Measurements from ENCODE around the gene CAB39.

The CAB39 gene

GRCh38 chr2:230809015-230809414, 96.4 kb downstream of the CAB39 start:
- Mint-ChIP-seq H3K27me3 (no peaks in the 10 kb centered on the region), H3K27ac (ENCODE audit: low read depth) (peak overlapping the region; percentile 22), H3K4me3 (no peak overlapping the region), H3K36me3 (ENCODE audit: insufficient read depth) (peaks cover 31% of the 10 kb centered on the region), H3K9me3 (no peaks in the 10 kb centered on the region), H3K4me1 (peaks cover 16% of the 10 kb centered on the region)
- no peak for ATAC-seq (replicated peaks; ENCODE audit: extremely low read depth, poor library complexity, severe bottlenecking)
- DNase-seq (ENCODE audit: low spot score in 2 of 2), result no peak

- H3K27me3 Mint-ChIP-seq, result no peaks in the 10 kb centered on the region
- DNase-seq (ENCODE audit: low spot score in 2 of 2), result no peak
- no peak for ATAC-seq (replicated peaks; ENCODE audit: extremely low read depth, poor library complexity, severe bottlenecking)
- H3K4me1 Mint-ChIP-seq, result peaks cover 16% of the 10 kb centered on the region
- no peaks in the 10 kb centered on the region for H3K9me3 Mint-ChIP-seq
- peaks cover 30% of the 10 kb centered on the region for H3K36me3 Mint-ChIP-seq (ENCODE audit: insufficient read depth)
- no peak overlapping the region for H3K4me3 Mint-ChIP-seq
- H3K27ac Mint-ChIP-seq (ENCODE audit: low read depth), result no peak overlapping the region
Measured at GRCh38 chr2:230809677-230810251, 97.1 kb downstream of the CAB39 start.

DNA sequence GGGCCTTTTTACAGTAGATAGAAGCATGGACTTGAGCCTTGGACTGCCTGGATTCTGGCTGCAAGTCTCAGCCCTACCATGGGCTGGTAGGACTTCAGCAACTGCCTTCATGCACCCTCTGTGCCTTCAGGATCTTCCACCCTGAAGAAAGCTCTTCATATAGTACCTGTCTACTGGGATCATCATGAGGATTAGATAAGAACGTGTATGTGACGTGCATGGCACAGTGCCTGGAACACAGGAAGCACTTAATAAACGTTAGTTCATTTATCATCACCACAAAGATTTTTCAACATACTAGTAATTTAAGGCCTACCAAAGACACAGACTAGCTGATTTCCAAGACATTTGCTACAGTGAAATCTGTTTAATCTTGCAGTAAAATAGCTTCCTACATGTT, 98.9 kb downstream of the CAB39 start:
- peaks cover 39% of the 10 kb centered on the region for H3K36me3 Mint-ChIP-seq (ENCODE audit: insufficient read depth)
- peaks cover 11% of the 10 kb centered on the region for H3K4me1 Mint-ChIP-seq
- no peaks in the 10 kb centered on the region for H3K9me3 Mint-ChIP-seq
- H3K27me3 Mint-ChIP-seq, result no peaks in the 10 kb centered on the region
- H3K4me3 Mint-ChIP-seq, result no peak overlapping the region
- ATAC-seq (replicated peaks; ENCODE audit: extremely low read depth, poor library complexity, severe bottlenecking) (no peak), DNase-seq (ENCODE audit: low spot score in 2 of 2) (no peak)
- no peak overlapping the region for H3K27ac Mint-ChIP-seq (ENCODE audit: low read depth)

DNA sequence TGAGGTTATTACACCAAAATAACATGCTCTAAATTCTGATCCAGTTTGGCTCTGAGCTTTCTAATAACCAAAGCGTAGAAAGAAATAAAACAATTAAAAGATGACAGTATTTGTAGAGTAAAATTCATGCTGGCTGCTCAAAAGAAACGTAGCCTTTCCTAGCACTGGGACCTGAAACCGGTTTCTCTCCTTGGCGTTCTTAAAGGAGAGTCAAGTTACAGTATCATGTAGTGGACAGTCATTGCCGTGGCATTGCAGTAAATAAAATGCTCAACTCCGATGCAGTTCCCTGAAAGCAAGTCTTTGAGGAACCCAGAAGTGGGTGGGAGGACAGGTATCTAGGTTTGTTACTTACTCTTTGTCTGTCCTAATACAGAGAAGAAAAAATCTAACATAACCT, 99.4 kb downstream of the CAB39 start:
- no peak overlapping the region for H3K4me3 Mint-ChIP-seq
- ATAC-seq (replicated peaks; ENCODE audit: extremely low read depth, poor library complexity, severe bottlenecking), result no peak
- peaks cover 11% of the 10 kb centered on the region for H3K4me1 Mint-ChIP-seq
- no peak overlapping the region for H3K27ac Mint-ChIP-seq (ENCODE audit: low read depth)
- peaks cover 42% of the 10 kb centered on the region for H3K36me3 Mint-ChIP-seq (ENCODE audit: insufficient read depth)
- H3K9me3 Mint-ChIP-seq, result no peaks in the 10 kb centered on the region
- H3K27me3 Mint-ChIP-seq, result no peaks in the 10 kb centered on the region
- DNase-seq (ENCODE audit: low spot score in 2 of 2), result no peak

DNA sequence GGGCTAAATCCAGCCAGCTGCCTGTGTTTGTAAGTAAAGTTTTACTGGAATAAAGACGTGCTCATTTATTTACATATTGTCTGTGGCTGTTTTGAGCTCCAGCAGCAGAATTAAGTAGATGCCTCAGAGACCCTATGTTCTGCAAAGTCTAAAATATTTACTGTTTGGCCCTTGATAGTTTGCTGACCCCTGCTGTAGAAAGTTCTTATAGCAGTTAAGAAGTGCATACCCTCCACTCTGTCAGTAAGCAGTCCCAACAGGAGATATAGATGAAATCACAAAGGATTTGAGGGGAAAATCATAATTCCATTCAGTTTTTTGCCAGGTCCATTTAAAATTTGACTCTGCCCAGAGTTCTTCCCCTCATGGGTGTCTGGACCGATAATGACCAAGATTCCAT, 102.0 kb downstream of the CAB39 start:
- Mint-ChIP-seq H3K4me3 (no peak overlapping the region), H3K4me1 (peaks cover 11% of the 10 kb centered on the region), H3K27ac (ENCODE audit: low read depth) (no peak overlapping the region), H3K9me3 (no peaks in the 10 kb centered on the region), H3K36me3 (ENCODE audit: insufficient read depth) (peaks cover 54% of the 10 kb centered on the region), H3K27me3 (no peaks in the 10 kb centered on the region)
- DNase-seq (ENCODE audit: low spot score in 2 of 2), result no peak
- ATAC-seq (replicated peaks; ENCODE audit: extremely low read depth, poor library complexity, severe bottlenecking), result no peak

DNA sequence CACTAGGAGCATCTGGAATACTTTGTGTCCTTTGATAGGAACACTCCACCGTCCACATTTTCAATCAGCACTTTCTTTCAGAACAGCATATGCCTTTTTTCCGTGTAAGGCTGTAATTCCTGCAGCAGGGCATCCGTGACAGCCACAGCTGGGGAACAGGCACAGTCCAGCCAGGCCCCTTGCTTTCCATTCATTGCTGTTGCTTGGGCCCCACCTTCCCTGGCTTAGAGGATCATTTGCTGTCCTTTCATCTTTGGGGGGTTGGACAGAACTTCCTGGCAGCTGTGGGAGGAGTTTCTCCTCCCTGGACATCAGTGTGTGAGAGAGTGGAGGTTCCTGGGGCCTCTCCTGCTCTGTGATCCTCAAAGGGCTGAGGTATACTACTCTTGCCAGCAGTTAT, 102.4 kb downstream of the CAB39 start:
- H3K36me3 Mint-ChIP-seq (ENCODE audit: insufficient read depth), result peaks cover 54% of the 10 kb centered on the region
- H3K4me3 Mint-ChIP-seq, result no peak overlapping the region
- peak overlapping the region; percentile 16 for H3K27ac Mint-ChIP-seq (ENCODE audit: low read depth)
- no peaks in the 10 kb centered on the region for H3K27me3 Mint-ChIP-seq
- ATAC-seq (replicated peaks; ENCODE audit: extremely low read depth, poor library complexity, severe bottlenecking) (no peak), DNase-seq (ENCODE audit: low spot score in 2 of 2) (no peak)
- H3K4me1 Mint-ChIP-seq, result peaks cover 11% of the 10 kb centered on the region
- no peaks in the 10 kb centered on the region for H3K9me3 Mint-ChIP-seq

DNA sequence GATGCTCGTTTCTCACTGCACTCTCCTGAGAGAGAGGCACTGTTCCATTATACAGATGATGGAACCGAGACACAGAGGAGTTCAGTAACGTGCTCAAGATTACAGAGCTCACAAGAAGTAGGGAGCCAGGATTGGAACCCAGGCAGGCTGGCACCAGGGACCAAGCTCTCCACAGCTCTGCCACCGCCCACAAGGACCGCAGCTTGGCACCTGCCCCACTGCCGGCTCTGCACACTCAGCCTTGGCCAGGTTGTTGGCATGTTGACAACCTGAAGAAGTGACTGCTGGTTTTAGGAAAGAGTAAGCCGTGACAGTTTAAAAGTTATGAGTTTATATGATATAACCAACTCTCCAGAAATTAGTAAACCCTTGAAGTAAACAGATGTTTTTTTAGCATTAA, 104.1 kb downstream of the CAB39 start:
- H3K36me3 Mint-ChIP-seq (ENCODE audit: insufficient read depth), result peaks cover 50% of the 10 kb centered on the region

GRCh38 chr2:230819433-230819832, 106.8 kb downstream of the CAB39 start:
- Mint-ChIP-seq H3K36me3 (ENCODE audit: insufficient read depth) (peaks cover 34% of the 10 kb centered on the region), H3K4me1 (peaks cover 3% of the 10 kb centered on the region), H3K9me3 (no peaks in the 10 kb centered on the region), H3K27ac (ENCODE audit: low read depth) (no peak overlapping the region), H3K4me3 (no peak overlapping the region), H3K27me3 (peaks cover 3% of the 10 kb centered on the region)
- DNase-seq (ENCODE audit: low spot score in 2 of 2), result no peak
- ATAC-seq (replicated peaks; ENCODE audit: extremely low read depth, poor library complexity, severe bottlenecking), result no peak

More for the DNA sequence above, 104.1 kb downstream of the CAB39 start:
- no peak for ATAC-seq (replicated peaks; ENCODE audit: extremely low read depth, poor library complexity, severe bottlenecking)
- H3K27ac Mint-ChIP-seq (ENCODE audit: low read depth), result no peak overlapping the region
- no peak overlapping the region for H3K4me3 Mint-ChIP-seq
- H3K9me3 Mint-ChIP-seq, result no peaks in the 10 kb centered on the region
- peaks cover 6% of the 10 kb centered on the region for H3K4me1 Mint-ChIP-seq
- no peak for DNase-seq (ENCODE audit: low spot score in 2 of 2)
- H3K27me3 Mint-ChIP-seq, result no peaks in the 10 kb centered on the region

DNA sequence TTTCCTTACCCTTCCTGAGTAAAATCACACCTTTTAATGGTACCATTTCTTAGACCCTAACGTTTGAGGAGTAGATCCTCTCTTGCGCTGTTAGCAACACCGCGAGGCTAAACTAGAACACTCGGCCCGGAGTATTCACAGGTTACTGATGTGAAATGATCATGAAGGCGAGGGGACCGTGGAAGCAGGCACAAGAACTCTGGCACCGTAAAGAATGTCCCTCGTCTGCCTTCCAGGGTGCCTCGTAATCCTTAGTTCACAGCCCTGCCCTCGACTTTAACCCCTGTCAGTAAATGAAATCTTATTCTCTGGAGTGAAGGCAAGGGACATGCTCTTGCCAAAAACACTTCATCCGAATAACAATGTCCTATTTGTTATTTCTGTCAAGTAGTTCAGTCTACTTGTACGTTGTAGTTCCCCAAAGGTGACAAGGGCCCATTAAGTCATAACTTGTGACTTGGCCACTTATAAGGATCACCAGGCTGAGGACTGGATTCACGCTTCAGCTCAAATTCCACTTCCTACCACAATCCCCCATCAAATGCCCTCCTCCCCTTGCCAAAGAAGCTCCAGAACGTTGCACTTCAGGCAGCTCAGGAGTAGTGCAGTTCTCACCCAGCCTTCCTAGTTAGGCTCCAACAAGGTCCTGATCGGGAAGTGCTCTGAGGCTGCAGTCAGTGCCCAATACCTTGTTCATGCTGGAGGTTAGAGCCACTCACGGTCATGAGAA, 108.8 kb downstream of the CAB39 start:
- DNase-seq (ENCODE audit: low spot score in 2 of 2), result no peak
- Mint-ChIP-seq H3K4me1 (peaks cover 7% of the 10 kb centered on the region), H3K36me3 (ENCODE audit: insufficient read depth) (peaks cover 23% of the 10 kb centered on the region), H3K9me3 (no peaks in the 10 kb centered on the region), H3K27me3 (peaks cover 23% of the 10 kb centered on the region), H3K27ac (ENCODE audit: low read depth) (no peak overlapping the region), H3K4me3 (no peak overlapping the region)
- ATAC-seq (replicated peaks; ENCODE audit: extremely low read depth, poor library complexity, severe bottlenecking), result no peak

DNA sequence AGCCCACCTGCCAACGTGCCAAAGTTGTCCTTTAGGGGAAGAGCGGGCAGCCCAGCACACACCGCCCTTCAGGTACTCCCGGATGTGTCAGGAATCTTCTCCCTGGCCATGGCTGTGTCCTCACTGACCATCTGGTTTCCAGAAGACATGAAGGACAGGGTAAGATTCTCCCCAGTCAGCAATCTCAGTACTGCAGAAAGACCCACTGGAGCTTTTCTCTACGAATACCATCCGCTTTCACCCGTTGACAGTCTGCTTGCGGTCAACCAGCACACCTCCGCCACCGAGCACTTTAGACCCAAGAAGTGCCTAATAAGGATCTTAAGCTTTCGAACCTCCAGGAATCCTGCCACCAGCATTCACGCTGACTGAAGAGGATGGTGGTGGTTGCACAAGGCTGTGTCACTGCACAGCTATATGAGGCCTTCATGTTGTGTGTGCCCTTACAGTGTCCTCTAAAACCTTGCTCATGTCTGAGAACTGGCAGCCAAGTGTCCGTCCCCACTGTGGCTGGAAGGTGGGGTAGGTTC, 109.4 kb downstream of the CAB39 start:
- Mint-ChIP-seq H3K27ac (ENCODE audit: low read depth) (no peak overlapping the region), H3K4me1 (peaks cover 7% of the 10 kb centered on the region), H3K36me3 (ENCODE audit: insufficient read depth) (peaks cover 20% of the 10 kb centered on the region), H3K4me3 (no peak overlapping the region), H3K27me3 (peaks cover 29% of the 10 kb centered on the region), H3K9me3 (no peaks in the 10 kb centered on the region)
- DNase-seq (ENCODE audit: low spot score in 2 of 2), result no peak
- ATAC-seq (replicated peaks; ENCODE audit: extremely low read depth, poor library complexity, severe bottlenecking), result no peak

DNA sequence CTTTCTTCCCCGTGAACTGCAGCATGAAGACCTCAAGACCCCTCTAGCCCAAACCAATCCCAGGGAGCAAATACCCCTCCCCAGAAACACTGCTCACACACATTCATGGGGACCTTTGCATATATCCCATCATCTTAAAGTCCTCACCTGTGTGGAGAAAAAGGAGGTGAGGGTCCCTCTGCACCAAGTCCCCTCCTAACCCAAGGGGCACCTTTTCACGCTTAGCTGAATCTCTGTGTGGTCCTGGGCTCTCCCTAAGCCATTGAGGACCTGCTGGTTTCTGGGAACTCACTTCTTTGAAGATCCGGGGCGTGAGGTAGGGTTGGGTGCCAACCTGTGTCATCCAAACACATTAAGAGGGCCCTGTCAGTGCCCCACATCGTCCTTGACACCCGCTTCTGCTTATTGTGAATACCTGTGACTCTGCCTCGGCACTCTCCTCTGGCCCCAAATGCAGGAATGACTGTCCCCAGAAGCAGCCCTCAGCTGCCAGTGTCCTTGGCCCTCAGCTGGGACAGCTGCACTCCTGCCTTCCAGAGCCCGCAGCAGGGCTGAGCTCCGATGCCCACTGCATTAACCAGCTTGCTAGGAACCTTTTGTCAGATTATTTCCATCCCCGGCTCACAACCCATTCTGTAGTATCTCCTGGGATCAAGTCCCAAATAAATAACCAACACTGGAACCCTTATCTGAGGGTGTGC, 110.8 kb downstream of the CAB39 start:
- DNase-seq (ENCODE audit: low spot score in 2 of 2) (no peak), ATAC-seq (replicated peaks; ENCODE audit: extremely low read depth, poor library complexity, severe bottlenecking) (no peak)
- Mint-ChIP-seq H3K4me3 (no peak overlapping the region), H3K9me3 (no peaks in the 10 kb centered on the region), H3K4me1 (peaks cover 7% of the 10 kb centered on the region), H3K36me3 (ENCODE audit: insufficient read depth) (peaks cover 15% of the 10 kb centered on the region), H3K27ac (ENCODE audit: low read depth) (no peak overlapping the region), H3K27me3 (peaks cover 38% of the 10 kb centered on the region)

DNA sequence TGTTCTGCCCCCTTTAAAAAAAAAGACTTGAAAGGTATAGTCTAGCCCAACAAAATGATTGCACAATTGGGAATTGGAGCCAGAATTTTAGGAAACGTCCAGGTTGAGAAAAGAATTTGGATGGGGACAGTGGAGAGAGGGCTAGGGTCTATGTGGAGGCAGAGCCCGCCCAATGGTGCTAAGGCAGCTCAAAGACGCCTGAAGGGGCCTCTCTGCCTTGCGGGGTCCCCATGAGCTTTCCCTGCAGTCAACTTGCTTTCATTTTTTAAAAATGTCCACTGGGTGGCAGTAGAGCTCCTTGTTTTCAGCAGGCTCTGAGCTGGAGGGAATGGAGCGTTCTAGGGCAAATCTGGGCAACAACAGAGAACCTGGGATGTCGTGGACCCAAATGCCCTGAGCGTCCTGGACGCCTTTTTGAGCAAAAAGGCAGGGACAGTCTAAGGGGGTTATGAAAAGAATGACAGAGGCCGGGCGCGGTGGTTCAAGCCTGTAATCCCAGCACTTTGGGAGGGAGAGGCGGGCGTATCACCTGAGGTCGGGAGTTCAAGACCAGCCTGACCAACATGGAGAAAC, 111.8 kb downstream of the CAB39 start:
- DNase-seq (ENCODE audit: low spot score in 2 of 2) (peak; percentile 25 to 51), ATAC-seq (replicated peaks; ENCODE audit: extremely low read depth, poor library complexity, severe bottlenecking) (peak; percentile 80)
- H3K4me1 Mint-ChIP-seq, result peaks cover 7% of the 10 kb centered on the region
- peaks cover 10% of the 10 kb centered on the region for H3K36me3 Mint-ChIP-seq (ENCODE audit: insufficient read depth)
- H3K9me3 Mint-ChIP-seq, result no peaks in the 10 kb centered on the region
- H3K4me3 Mint-ChIP-seq, result no peak overlapping the region
- H3K27ac Mint-ChIP-seq (ENCODE audit: low read depth), result no peak overlapping the region
- H3K27me3 Mint-ChIP-seq, result peaks cover 46% of the 10 kb centered on the region

Measured in central memory CD8-positive, alpha-beta T cell (primary cell).